GM12878 (cell line): ENCODE measurements around the gene TAGLN. TPM values are rescaled to one million over a fixed set of nuclear protein-coding genes. Genes with fewer than 3 reads are reported as not detected.

ENCODE experiments used
- ATAC-seq: fragments of 200-7000 bp; cut with Tn5 transposase; 3 replicates; pipeline ENCODE4 v1.9.1; 2020; ENCODE audit warnings: mild to moderate bottlenecking, moderate library complexity
- BruUV-seq: library from RNA; stranded (reverse); fragments of 400-500 nt; replicated peaks from 2 replicates; lab custom pipeline; 2021; lab: Mats Ljungman, UMichigan
- CTCF ChIA-PET: fragments of 300-600 bp; sonication (Branson Sonifier 250); formaldehyde crosslinking; extraction: SDS; loops from one replicate; lab custom pipeline; 2021; ENCODE audit warnings: inconsistent platforms; lab: Yijun Ruan, JAX
- POLR2A ChIA-PET: fragments of 350-600 bp; formaldehyde crosslinking; extraction: SDS; loops from one replicate; lab custom pipeline; 2021; ENCODE audit warnings: inconsistent platforms; lab: Charles Lee
- RAD21 ChIA-PET: fragments of 300-600 bp; sonication (Branson Sonifier 250); formaldehyde crosslinking; loops from one replicate; lab custom pipeline; 2023; ENCODE audit warnings: antibody characterized with exemption; ENCODE audit not compliant: unreplicated experiment; lab: Charles Lee
- SMC1A ChIA-PET: fragments of 300-600 bp; sonication (Branson Sonifier 250); formaldehyde crosslinking; loops from one replicate; lab custom pipeline; 2023; ENCODE audit not compliant: unreplicated experiment, uncharacterized antibody; lab: Charles Lee
- DNase-seq: peaks from one replicate; pipeline ENCODE4 v3.0.0-alpha.2; 2011; ENCODE audit warnings: low read depth, low spot score
- FAIRE-seq: peaks from 3 replicates; lab custom pipeline; 2011; peaks lifted over from hg19 to GRCh38; lab: Jason Lieb, UNC
- H2AFZ ChIP-seq: 2 replicates; pipeline ENCODE4 v1.6.0; 2011; ENCODE audit warnings: low read depth, low read length, control low read depth; ENCODE audit not compliant: control insufficient read depth
- H3K27ac ChIP-seq: 2 replicates; pipeline ENCODE4 v1.5.1; 2011; ENCODE audit warnings: control low read depth; ENCODE audit not compliant: control insufficient read depth, insufficient read depth
- H3K27me3 ChIP-seq, 2 experiments: replicated peaks in 1 of 2; 2 replicates each; pipeline versions ENCODE4 v1.6.0 to v1.6.1; 2011; ENCODE audit warnings: low read length in 1 of 2; ENCODE audit not compliant: control insufficient read depth in 2 of 2, insufficient read depth in 2 of 2
- H3K36me3 ChIP-seq, 2 experiments: 2 replicates each; pipeline ENCODE4 v1.5.1; 2011; ENCODE audit warnings: low read length in 1 of 2; ENCODE audit not compliant: control insufficient read depth in 2 of 2, insufficient read depth in 2 of 2
- H3K4me1 ChIP-seq: 2 replicates; pipeline ENCODE4 v1.6.1; 2011; ENCODE audit warnings: mild to moderate bottlenecking, low read length, moderate library complexity, mixed read lengths; ENCODE audit not compliant: control insufficient read depth, insufficient read depth
- H3K4me2 ChIP-seq: 2 replicates; pipeline ENCODE4 v1.6.0; 2011; ENCODE audit warnings: control low read depth; ENCODE audit not compliant: control insufficient read depth, insufficient read depth
- H3K4me3 ChIP-seq: fragments of 200-600 bp; sonication (generic); 2 replicates; pipeline ENCODE4 v1.5.1; 2016
- H3K79me2 ChIP-seq: 2 replicates; pipeline ENCODE4 v1.6.0; 2011; ENCODE audit warnings: low read length; ENCODE audit not compliant: control insufficient read depth, insufficient read depth
- H3K9ac ChIP-seq: 2 replicates; pipeline ENCODE4 v1.8.0; 2011; ENCODE audit warnings: low read length, control low read depth, mixed read lengths; ENCODE audit not compliant: control insufficient read depth, insufficient read depth
- H3K9me3 ChIP-seq: replicated peaks from 3 replicates; pipeline ENCODE4 v1.5.1; 2011; ENCODE audit warnings: mild to moderate bottlenecking, low read length; ENCODE audit not compliant: control insufficient read depth, insufficient read depth
- H4K20me1 ChIP-seq: 2 replicates; pipeline ENCODE4 v1.6.0; 2011; ENCODE audit not compliant: control insufficient read depth, insufficient read depth
- BCL3 ChIP-seq: IDR thresholded peaks from 2 replicates; pipeline ENCODE4 v1.6.1; 2011; ENCODE audit warnings: borderline replicate concordance, low read depth, mild to moderate bottlenecking, moderate library complexity, low read length; ENCODE audit not compliant: insufficient read depth, poor library complexity, severe bottlenecking
- HDAC2 ChIP-seq: fragments of 200-600 bp; sonication (generic); IDR thresholded peaks from 2 replicates; pipeline ENCODE4 v1.6.1; 2017
- HDAC6 ChIP-seq: fragments of 200-600 bp; sonication (generic); IDR thresholded peaks from one replicate; pipeline ENCODE4 v1.8.0; 2017; ENCODE audit warnings: antibody characterized with exemption; ENCODE audit not compliant: unreplicated experiment
- NFYA ChIP-seq: IDR thresholded peaks from 2 replicates; pipeline ENCODE4 v1.6.1; 2011; ENCODE audit warnings: low read depth, mild to moderate bottlenecking, low read length, improper control_type of control experiment, borderline replicate concordance
- POLR2A ChIP-seq: IDR thresholded peaks from 2 replicates; pipeline ENCODE4 v1.6.1; 2011; ENCODE audit warnings: low read depth, mild to moderate bottlenecking, low read length
- ZBTB33 ChIP-seq: fragments of 450-650 bp; IDR thresholded peaks from 2 replicates; pipeline ENCODE4 v1.6.1; 2017; ENCODE audit warnings: mild to moderate bottlenecking
- WGBS: methylation state at CpG from one replicate; pipeline ENCODE4 v1.1.6; 2016; ENCODE audit warnings: low lambda C conversion rate; ENCODE audit not compliant: insufficient replicate concordance, insufficient coverage; ENCODE audit errors: missing lambda C conversion rate; 5-methylcytosine and 5-hydroxymethylcytosine counted together
- in situ Hi-C: fragments of 300-500 bp; cut with MboI; formaldehyde crosslinking; loops from 9 replicates; pipeline ENCODE4 v1.14.3; 2018; ENCODE audit warnings: mixed read lengths
- intact Hi-C: fragments of 100-400 bp; cut with micrococcal nuclease; formaldehyde crosslinking; loops from one replicate; pipeline ENCODE4 v1.14.2; 2022; ENCODE audit not compliant: unreplicated experiment
- polyA plus RNA-seq, 11 experiments: library from polyadenylated mRNA; depleted of rRNA in 4 of 11; unstranded in 6 of 11; stranded (reverse) in 5 of 11; fragments of >200 nt; fragmentation: Nextera tagmentation in 4 of 11; fragmentation: Illumina TruSeq in 1 of 11; extraction: Ambion mirVana in 4 of 11; extraction: Trizol in 1 of 11; gene quantifications; 1 replicate in 1 of 11; 2 replicates in 10 of 11; pipeline versions ENCODE4 v1.2.1 to v1.2.3, GENCODE V29; 2011 to 2016; ENCODE audit warnings: inconsistent platforms in 2 of 11, missing spikeins in 2 of 11, low read depth in 1 of 11
- total RNA-seq, 4 experiments: library from RNA; depleted of rRNA in 3 of 4; stranded (reverse); fragments of >200 nt in 3 of 4; fragmentation: Illumina TruSeq in 1 of 4; extraction: Trizol in 1 of 4; gene quantifications; 2 replicates each; pipeline versions ENCODE4 v1.2.1 to v1.2.3, GENCODE V29; 2013 to 2021

The TAGLN gene
- total and polyA plus RNA-seq, 10 of the 15 experiments (the other 5 are each of a cell fraction or from before 2014, with no cell fraction given) = 0.26 to 4.6 (median 1.7) TPM

- TF ChIP-seq NFYA = no peak
- no peak for TF ChIP-seq HDAC2
- TF ChIP-seq ZBTB33 = no peak
Observed at GRCh38 chr11:117200813-117201657, 1.9 kb downstream of the TAGLN start (continued).

- TF ChIP-seq HDAC6 = no peak
- TF ChIP-seq POLR2A = peak; percentile 38; the same call in 1 of the 2 replicates
- TF ChIP-seq BCL3 = no peak
- TF ChIP-seq, all 136 proteins: peak for 1
- no TSS peak for BruUV-seq
- no peak for FAIRE-seq
- Histone ChIP-seq H3K27me3 (no peaks in the 10 kb centered on the region), H3K27ac (no peak overlapping the region), H2AFZ (no peak overlapping the region), H3K4me1 (no peaks in the 10 kb centered on the region), H3K79me2 (no peaks in the 10 kb centered on the region), H3K9ac (no peak overlapping the region), H3K36me3 (peaks cover 0 to 4% of the 10 kb centered on the region in 2 experiments; a peak in 3 of 4 replicates), H4K20me1 (no peaks in the 10 kb centered on the region), H3K9me3 (no peaks in the 10 kb centered on the region), H3K4me2 (no peak overlapping the region), H3K4me3 (no peak overlapping the region)
- ChIA-PET SMC1A (no interaction called here), POLR2A (interaction anchor here (1.0 kb wide), 1 partner anchor 22 kb away, joined by 3 read pairs; no protein-coding TSS in a partner anchor), RAD21 (interaction anchor here (1.7 kb wide), 1 partner anchor 22 kb away, joined by 8 read pairs; no protein-coding TSS in a partner anchor), CTCF (interaction anchor here (1.4 to 3.2 kb wide), 3 partner anchors 21 to 25 kb away, joined by 3 to 16 read pairs (median 9); partner anchors contain the start of gene SIDT2)
- no peak for ATAC-seq
- in situ Hi-C loops = no loop called here
- intact Hi-C loops = no loop called here
- DNase-seq = no peak
- WGBS = 65% methylated on average over 13 of the region's 14 CpGs
Observed at GRCh38 chr11:117201658-117202305, 2.6 kb downstream of the TAGLN start.
